A549 (cell line): ENCODE results near the gene POLR2C. TPM values are rescaled to one million over a fixed set of nuclear protein-coding genes. Genes with fewer than 3 reads are reported as not detected.

Source experiments
- ATAC-seq, 2 experiments: fragments of 200-7000 bp in 1 of 2; fragments of >200 bp in 1 of 2; cut with Nextera tagmentation in 1 of 2; cut with Tn5 transposase in 1 of 2; 3 replicates each; pipeline versions ENCODE4 v1.8.0 to v1.9.1; 2018 to 2020; ENCODE audit warnings: mild to moderate bottlenecking in 1 of 2, moderate library complexity in 1 of 2
- CTCF ChIA-PET: fragments of 300-600 bp; sonication (Branson Sonifier 250); formaldehyde crosslinking; extraction: SDS; loops from one replicate; lab custom pipeline; 2021; ENCODE audit warnings: antibody characterized with exemption, inconsistent platforms; lab: Yijun Ruan, JAX
- POLR2A ChIA-PET: fragments of 350-600 bp; formaldehyde crosslinking; extraction: SDS; loops from one replicate; lab custom pipeline; 2021; ENCODE audit warnings: antibody characterized with exemption, inconsistent platforms; lab: Yijun Ruan, JAX
- DNase-seq, 2 experiments: peaks; one replicate each; pipeline versions ENCODE4 v3.0.0 to v3.0.0-alpha.2; 2011 to 2016; ENCODE audit warnings: low read depth in 1 of 2, low spot score in 1 of 2
- FAIRE-seq: peaks from 2 replicates; lab custom pipeline; 2011; peaks lifted over from hg19 to GRCh38; lab: Jason Lieb, UNC
- H3K27ac ChIP-seq, 2 experiments: fragments of >200 bp; sonication (Bioruptor Twin); formaldehyde crosslinking; 3 replicates each; pipeline ENCODE4 v1.5.1; 2016 to 2017
- H3K4me1 ChIP-seq: fragments of >200 bp; sonication (Bioruptor Twin); formaldehyde crosslinking; 3 replicates; pipeline ENCODE4 v1.6.1; 2016
- H3K4me2 ChIP-seq: fragments of >200 bp; sonication (Bioruptor Twin); formaldehyde crosslinking; 3 replicates; pipeline ENCODE4 v1.6.1; 2016
- H3K4me3 ChIP-seq: fragments of >200 bp; sonication (Bioruptor Twin); formaldehyde crosslinking; 3 replicates; pipeline ENCODE4 v1.5.1; 2016
- H3K9me3 ChIP-seq: fragments of >200 bp; sonication (Bioruptor Twin); formaldehyde crosslinking; 3 replicates; pipeline ENCODE4 v1.6.1; 2016
- CHD2 ChIP-seq: fragments of 150-350 bp; IDR thresholded peaks from 2 replicates; pipeline ENCODE4 v1.6.1; 2014; ENCODE audit warnings: low read length; ENCODE audit not compliant: partially characterized antibody
- EHF ChIP-seq: fragments of 250-450 bp; sonication (Bioruptor Pico); IDR thresholded peaks from 2 replicates; pipeline ENCODE4 v1.5.0; 2020; ENCODE audit warnings: mild to moderate bottlenecking
- EHMT2 ChIP-seq: fragments of 200-600 bp; sonication (generic); IDR thresholded peaks from 2 replicates; pipeline ENCODE4 v1.6.1; 2016; ENCODE audit warnings: antibody characterized with exemption, low read depth, mild to moderate bottlenecking, moderate library complexity
- EP300 ChIP-seq, 2 experiments: fragments of >200 bp; sonication (Bioruptor Twin); formaldehyde crosslinking; IDR thresholded peaks; 2 replicates in 1 of 2; 3 replicates in 1 of 2; pipeline ENCODE4 v1.6.1; 2016 to 2017
- ESRRA ChIP-seq: fragments of 150-350 bp; IDR thresholded peaks from 2 replicates; pipeline ENCODE4 v1.6.1; 2014; ENCODE audit warnings: mild to moderate bottlenecking, low read length, borderline replicate concordance
- HOXB5 ChIP-seq: fragments of 250-450 bp; sonication (Bioruptor Pico); IDR thresholded peaks from 2 replicates; pipeline ENCODE4 v1.5.0; 2020; ENCODE audit warnings: mild to moderate bottlenecking, moderate library complexity
- KDM1A ChIP-seq: fragments of 200-600 bp; sonication (generic); IDR thresholded peaks from 2 replicates; pipeline ENCODE4 v1.6.1; 2016; ENCODE audit warnings: low read depth, mild to moderate bottlenecking
- NFE2L2 ChIP-seq: fragments of 150-350 bp; conservative IDR thresholded peaks from 2 replicates; pipeline ENCODE4 v1.6.1; 2014; ENCODE audit warnings: low read length
- NPAS2 ChIP-seq: fragments of 250-450 bp; sonication (Bioruptor Pico); IDR thresholded peaks from 2 replicates; pipeline ENCODE4 v1.8.0; 2022; ENCODE audit warnings: mild to moderate bottlenecking, moderate library complexity, borderline replicate concordance
- RARB ChIP-seq: fragments of 250-450 bp; sonication (Bioruptor Pico); IDR thresholded peaks from 2 replicates; pipeline ENCODE4 v1.8.0; 2021; ENCODE audit warnings: mild to moderate bottlenecking, moderate library complexity
- RNF2 ChIP-seq: fragments of 200-600 bp; sonication (generic); IDR thresholded peaks from 2 replicates; pipeline ENCODE4 v1.6.1; 2016; ENCODE audit warnings: low read depth, mild to moderate bottlenecking, antibody characterized with exemption, moderate library complexity, borderline replicate concordance
- SREBF2 ChIP-seq: fragments of 450-650 bp; IDR thresholded peaks from 2 replicates; pipeline ENCODE4 v1.6.1; 2014; ENCODE audit warnings: mild to moderate bottlenecking, moderate library complexity
- ZFP36 ChIP-seq: fragments of 450-650 bp; IDR thresholded peaks from 2 replicates; pipeline ENCODE4 v1.6.1; 2014; ENCODE audit warnings: borderline replicate concordance; ENCODE audit not compliant: partially characterized antibody
- WGBS: methylation state at CpG from one replicate; pipeline ENCODE4 v1.1.6; 2017; ENCODE audit errors: missing lambda C conversion rate; 5-methylcytosine and 5-hydroxymethylcytosine counted together
- polyA plus RNA-seq, 4 experiments: library from polyadenylated mRNA; depleted of rRNA in 3 of 4; stranded (reverse); fragments of >200 nt; fragmentation: RNase III in 1 of 4; extraction: RNeasy Plus Mini Kit Qiagen cat#74134 plus additional on column Dnase treatment in 1 of 4; gene quantifications; 2 replicates in 3 of 4; 3 replicates in 1 of 4; pipeline ENCODE4 v1.2.3, GENCODE V29; 2011 to 2017
- TF ChIP-seq, protein P1 (sequence below): fragments of 250-450 bp; sonication (Bioruptor Pico); IDR thresholded peaks from 2 replicates; pipeline ENCODE4 v1.5.0; 2021; ENCODE audit warnings: mild to moderate bottlenecking, moderate library complexity, borderline replicate concordance
- TF ChIP-seq, protein P2 (sequence below): IDR thresholded peaks from 2 replicates; pipeline ENCODE4 v1.6.1; 2012
- TF ChIP-seq, protein P3 (sequence below): IDR thresholded peaks from 2 replicates; pipeline ENCODE4 v1.6.1; 2012; ENCODE audit warnings: low read depth, borderline replicate concordance
- TF ChIP-seq, protein P4 (sequence below): fragments of 450-650 bp; IDR thresholded peaks from 2 replicates; pipeline ENCODE4 v1.6.1; 2014; ENCODE audit warnings: antibody characterized with exemption
- TF ChIP-seq, protein P5 (sequence below): fragments of 150-350 bp; IDR thresholded peaks from 2 replicates; pipeline ENCODE4 v1.6.1; 2014; ENCODE audit warnings: low read depth, mild to moderate bottlenecking, low read length
- TF ChIP-seq, protein P6 (sequence below): fragments of >200 bp; sonication (Bioruptor Twin); formaldehyde crosslinking; IDR thresholded peaks from 2 replicates; pipeline ENCODE4 v1.6.1; 2016

POLR2C gene
- polyA plus RNA-seq, 2 of the 4 experiments (the other 2 are of a cell fraction), result 148 to 229 TPM

DNA sequence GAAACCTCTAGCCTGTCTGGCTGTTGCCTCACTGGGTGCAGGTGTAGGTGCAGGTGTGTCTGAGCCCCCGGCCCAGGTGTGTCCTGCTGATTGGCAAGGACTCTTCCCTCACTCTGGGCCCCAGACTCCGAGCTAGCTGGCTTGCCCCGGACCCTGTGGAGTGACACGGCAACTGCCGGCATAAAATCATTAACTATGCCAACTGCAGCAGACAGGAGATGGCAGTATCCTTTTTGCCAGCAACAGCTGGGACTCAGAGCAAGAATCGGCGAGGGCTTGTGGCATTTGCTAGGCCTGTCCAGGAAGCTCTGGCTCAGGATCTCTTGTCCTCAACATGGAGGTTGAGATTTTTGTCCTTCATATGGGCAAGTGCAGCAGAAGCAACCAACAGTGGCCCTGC, 36.1 kb upstream of the POLR2C start:
- no peak for FAIRE-seq
- H3K4me3 ChIP-seq, result no peak overlapping the region
- no peak overlapping the region for H3K4me2 ChIP-seq
- DNase-seq, result no peak
- ChIA-PET CTCF (interaction anchor here (0.6 to 16.7 kb wide), 8 partner anchors 9 to 342 kb away, joined by 3 to 709 read pairs (median 4); partner anchors contain the start of gene CPNE2), POLR2A (no interaction called here)
- H3K27ac ChIP-seq, result no peak overlapping the region; a peak in 1 of 6 replicates
- TF ChIP-seq EP300 (IDR thresholded peaks at IDR 0.05), result no peak
- TF ChIP-seq RARB (CRISPR knock-in tag), result no peak
- TF ChIP-seq CHD2, result no peak
- TF ChIP-seq, protein P1, sequence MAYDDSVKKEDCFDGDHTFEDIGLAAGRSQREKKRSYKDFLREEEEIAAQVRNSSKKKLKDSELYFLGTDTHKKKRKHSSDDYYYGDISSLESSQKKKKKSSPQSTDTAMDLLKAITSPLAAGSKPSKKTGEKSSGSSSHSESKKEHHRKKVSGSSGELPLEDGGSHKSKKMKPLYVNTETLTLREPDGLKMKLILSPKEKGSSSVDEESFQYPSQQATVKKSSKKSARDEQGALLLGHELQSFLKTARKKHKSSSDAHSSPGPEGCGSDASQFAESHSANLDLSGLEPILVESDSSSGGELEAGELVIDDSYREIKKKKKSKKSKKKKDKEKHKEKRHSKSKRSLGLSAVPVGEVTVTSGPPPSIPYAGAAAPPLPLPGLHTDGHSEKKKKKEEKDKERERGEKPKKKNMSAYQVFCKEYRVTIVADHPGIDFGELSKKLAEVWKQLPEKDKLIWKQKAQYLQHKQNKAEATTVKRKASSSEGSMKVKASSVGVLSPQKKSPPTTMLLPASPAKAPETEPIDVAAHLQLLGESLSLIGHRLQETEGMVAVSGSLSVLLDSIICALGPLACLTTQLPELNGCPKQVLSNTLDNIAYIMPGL (CRISPR knock-in tag), result no peak
- no peak for TF ChIP-seq HOXB5
- TF ChIP-seq ZFP36, result no peak
- peaks cover 8% of the 10 kb centered on the region for H3K4me1 ChIP-seq
- no peak for ATAC-seq
- H3K9me3 ChIP-seq, result no peaks in the 10 kb centered on the region
- 93% methylated on average over 6 of the region's 7 CpGs for WGBS

DNA sequence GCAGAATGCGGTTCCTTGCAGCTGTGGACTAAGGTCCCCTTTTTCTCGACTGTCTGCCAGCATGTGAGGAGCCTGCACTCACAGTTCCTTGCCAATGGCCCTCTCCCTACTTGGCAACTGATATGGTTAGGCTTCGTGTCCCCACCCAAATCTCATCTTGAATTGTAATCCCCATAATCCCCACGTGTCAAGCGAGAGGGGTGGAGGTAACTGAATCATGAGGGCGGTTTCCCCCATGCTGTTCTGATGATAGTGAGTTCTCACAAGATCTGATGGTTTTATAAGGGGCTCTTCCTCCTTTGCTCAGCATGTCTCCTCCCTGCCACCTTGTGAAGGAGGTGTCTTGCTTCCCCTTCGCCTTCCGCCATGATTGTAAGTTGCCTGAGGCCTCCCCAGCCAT, 35.2 kb upstream of the POLR2C start:
- no peak for TF ChIP-seq SREBF2
- TF ChIP-seq, protein P2, sequence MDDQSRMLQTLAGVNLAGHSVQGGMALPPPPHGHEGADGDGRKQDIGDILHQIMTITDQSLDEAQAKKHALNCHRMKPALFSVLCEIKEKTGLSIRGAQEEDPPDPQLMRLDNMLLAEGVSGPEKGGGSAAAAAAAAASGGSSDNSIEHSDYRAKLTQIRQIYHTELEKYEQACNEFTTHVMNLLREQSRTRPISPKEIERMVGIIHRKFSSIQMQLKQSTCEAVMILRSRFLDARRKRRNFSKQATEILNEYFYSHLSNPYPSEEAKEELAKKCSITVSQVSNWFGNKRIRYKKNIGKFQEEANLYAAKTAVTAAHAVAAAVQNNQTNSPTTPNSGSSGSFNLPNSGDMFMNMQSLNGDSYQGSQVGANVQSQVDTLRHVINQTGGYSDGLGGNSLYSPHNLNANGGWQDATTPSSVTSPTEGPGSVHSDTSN, result no peak
- TF ChIP-seq, protein P3, sequence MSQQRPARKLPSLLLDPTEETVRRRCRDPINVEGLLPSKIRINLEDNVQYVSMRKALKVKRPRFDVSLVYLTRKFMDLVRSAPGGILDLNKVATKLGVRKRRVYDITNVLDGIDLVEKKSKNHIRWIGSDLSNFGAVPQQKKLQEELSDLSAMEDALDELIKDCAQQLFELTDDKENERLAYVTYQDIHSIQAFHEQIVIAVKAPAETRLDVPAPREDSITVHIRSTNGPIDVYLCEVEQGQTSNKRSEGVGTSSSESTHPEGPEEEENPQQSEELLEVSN, result no peak
- TF ChIP-seq ESRRA, result no peak
- TF ChIP-seq, protein P4, sequence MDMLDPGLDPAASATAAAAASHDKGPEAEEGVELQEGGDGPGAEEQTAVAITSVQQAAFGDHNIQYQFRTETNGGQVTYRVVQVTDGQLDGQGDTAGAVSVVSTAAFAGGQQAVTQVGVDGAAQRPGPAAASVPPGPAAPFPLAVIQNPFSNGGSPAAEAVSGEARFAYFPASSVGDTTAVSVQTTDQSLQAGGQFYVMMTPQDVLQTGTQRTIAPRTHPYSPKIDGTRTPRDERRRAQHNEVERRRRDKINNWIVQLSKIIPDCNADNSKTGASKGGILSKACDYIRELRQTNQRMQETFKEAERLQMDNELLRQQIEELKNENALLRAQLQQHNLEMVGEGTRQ, result no peak
- TF ChIP-seq, protein P5, sequence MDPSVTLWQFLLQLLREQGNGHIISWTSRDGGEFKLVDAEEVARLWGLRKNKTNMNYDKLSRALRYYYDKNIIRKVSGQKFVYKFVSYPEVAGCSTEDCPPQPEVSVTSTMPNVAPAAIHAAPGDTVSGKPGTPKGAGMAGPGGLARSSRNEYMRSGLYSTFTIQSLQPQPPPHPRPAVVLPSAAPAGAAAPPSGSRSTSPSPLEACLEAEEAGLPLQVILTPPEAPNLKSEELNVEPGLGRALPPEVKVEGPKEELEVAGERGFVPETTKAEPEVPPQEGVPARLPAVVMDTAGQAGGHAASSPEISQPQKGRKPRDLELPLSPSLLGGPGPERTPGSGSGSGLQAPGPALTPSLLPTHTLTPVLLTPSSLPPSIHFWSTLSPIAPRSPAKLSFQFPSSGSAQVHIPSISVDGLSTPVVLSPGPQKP, result no peak
- TF ChIP-seq, protein P6, sequence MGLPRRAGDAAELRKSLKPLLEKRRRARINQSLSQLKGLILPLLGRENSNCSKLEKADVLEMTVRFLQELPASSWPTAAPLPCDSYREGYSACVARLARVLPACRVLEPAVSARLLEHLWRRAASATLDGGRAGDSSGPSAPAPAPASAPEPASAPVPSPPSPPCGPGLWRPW, result no peak
- TF ChIP-seq NFE2L2, result no peak
- TF ChIP-seq EHMT2, result no peak
- TF ChIP-seq KDM1A, result no peak
- no peak for TF ChIP-seq RNF2
- no peak for TF ChIP-seq EHF (CRISPR knock-in tag)
- TF ChIP-seq NPAS2, result no peak
- TF ChIP-seq RARB (CRISPR knock-in tag), result no peak
- no peaks in the 10 kb centered on the region for H3K9me3 ChIP-seq
- no peak overlapping the region for H3K27ac ChIP-seq
- POLR2A ChIA-PET, result no interaction called here
- CTCF ChIA-PET, result interaction anchor here (0.9 to 16.7 kb wide), 5 partner anchors 10 to 343 kb away, joined by 3 to 709 read pairs (median 27); no protein-coding TSS in a partner anchor
- no peak overlapping the region for H3K4me3 ChIP-seq
- peaks cover 5% of the 10 kb centered on the region for H3K4me1 ChIP-seq
- H3K4me2 ChIP-seq, result no peak overlapping the region
- DNase-seq, result no peak
- no peak for ATAC-seq
- no peak for FAIRE-seq
- 86% methylated on average over 8 of the region's 8 CpGs for WGBS
